ENCODE measurements around the gene KRTAP12-1. TPM values are rescaled to one million over a fixed set of nuclear protein-coding genes. Genes with fewer than 3 reads are reported as not detected.

KRTAP12-1 gene
- total RNA-seq, 1 experiment from 2014 or later, result 0.63 TPM

GRCh38 chr21:44643741-44644310 is 38.1 kb downstream of the KRTAP12-1 start:
- peaks cover 10% of the 10 kb centered on the region for H3K4me1 Mint-ChIP-seq
- H3K27ac Mint-ChIP-seq, result no peak overlapping the region
- no peak for ATAC-seq

GRCh38 chr21:44640761-44641160 is 41.2 kb downstream of the KRTAP12-1 start:
- peaks cover 8% of the 10 kb centered on the region; the same call in 1 of the 2 replicates for H3K27me3 Mint-ChIP-seq (ENCODE audit: low read depth)
- ChIA-PET POLR2A (no interaction called here), CTCF (no interaction called here)
- peaks cover 25% of the 10 kb centered on the region for H3K36me3 Mint-ChIP-seq
- H3K4me3 Mint-ChIP-seq, result no peak overlapping the region
- DNase-seq (ENCODE audit: low spot score) (no peak), ATAC-seq (no peak)
- H3K4me1 Mint-ChIP-seq, result peaks cover 6% of the 10 kb centered on the region
- H3K9me3 Mint-ChIP-seq, result peaks cover 40% of the 10 kb centered on the region
- no peak overlapping the region for H3K27ac Mint-ChIP-seq
- no peak for TF ChIP-seq ZNF512 (CRISPR knock-in tag; IDR thresholded peaks at IDR 0.05; ENCODE audit: borderline replicate concordance)
- TF ChIP-seq ZNF317 (CRISPR knock-in tag; IDR thresholded peaks at IDR 0.05; ENCODE audit: borderline replicate concordance, low read depth), result no peak
- TF ChIP-seq ATF3 (CRISPR knock-in tag; conservative IDR thresholded peaks at IDR 0.05), result no peak
- TF ChIP-seq EMX1 (CRISPR knock-in tag; IDR thresholded peaks at IDR 0.05), result no peak
- no peak for TF ChIP-seq ZBTB43 (CRISPR knock-in tag; IDR thresholded peaks at IDR 0.05)
- no peak for TF ChIP-seq MLX (CRISPR knock-in tag; IDR thresholded peaks at IDR 0.05)
- TF ChIP-seq FOXP1 (CRISPR knock-in tag; IDR thresholded peaks at IDR 0.05; ENCODE audit: borderline replicate concordance), result no peak
- no peak for TF ChIP-seq ZBTB21 (CRISPR knock-in tag; IDR thresholded peaks at IDR 0.05; ENCODE audit: borderline replicate concordance)
- TF ChIP-seq IRF1 (CRISPR knock-in tag; IDR thresholded peaks at IDR 0.05), result no peak
- no peak for TF ChIP-seq CTCF (IDR thresholded peaks at IDR 0.05)
- no peak for TF ChIP-seq SOX15 (CRISPR knock-in tag; IDR thresholded peaks at IDR 0.05)

More at GRCh38 chr21:44643741-44644310, 38.1 kb downstream of the KRTAP12-1 start:
- DNase-seq (ENCODE audit: low spot score), result no peak
- Mint-ChIP-seq H3K27me3 (ENCODE audit: low read depth) (peaks cover 8% of the 10 kb centered on the region; the same call in 1 of the 2 replicates), H3K4me3 (no peak overlapping the region), H3K36me3 (peaks cover 28% of the 10 kb centered on the region), H3K9me3 (peaks cover 40% of the 10 kb centered on the region)
- ChIA-PET CTCF (no interaction called here), POLR2A (no interaction called here)
- TF ChIP-seq HMGXB4 (CRISPR knock-in tag; IDR thresholded peaks at IDR 0.05) (no peak), NR1H2 (CRISPR knock-in tag; IDR thresholded peaks at IDR 0.05) (no peak), ZNF425 (CRISPR knock-in tag; conservative IDR thresholded peaks at IDR 0.05) (no peak), FOXK1 (CRISPR knock-in tag; IDR thresholded peaks at IDR 0.05) (no peak), IRF2 (CRISPR knock-in tag; IDR thresholded peaks at IDR 0.05; ENCODE audit: borderline replicate concordance, low read depth) (no peak), GRHL2 (CRISPR knock-in tag; IDR thresholded peaks at IDR 0.05; ENCODE audit: insufficient replicate concordance, severe bottlenecking) (no peak), MAX (CRISPR knock-in tag; IDR thresholded peaks at IDR 0.05) (no peak), SP1 (CRISPR knock-in tag; conservative IDR thresholded peaks at IDR 0.05) (no peak), ZNF219 (CRISPR knock-in tag; IDR thresholded peaks at IDR 0.05; ENCODE audit: borderline replicate concordance) (no peak)
